GM18508 (cell line): ENCODE measurements around the gene RPS6KA2.

ENCODE experiments used
- ATAC-seq: cut with Tn5 transposase; IDR thresholded peaks from one replicate; pipeline ENCODE4 v1.9.1; 2021; ENCODE audit warnings: moderate number of reproducible peaks; ENCODE audit not compliant: insufficient read depth, unreplicated experiment

RPS6KA2 gene

GRCh38 chr6:166580076-166581050, 46.7 kb downstream of the RPS6KA2 start:
- ATAC-seq: no peak

- no peak for ATAC-seq
Observed at GRCh38 chr6:166579237-166579850, 47.7 kb downstream of the RPS6KA2 start.

GRCh38 chr6:166578536-166579236, 48.4 kb downstream of the RPS6KA2 start:
- no peak for ATAC-seq

GRCh38 chr6:166575205-166575604, 51.8 kb downstream of the RPS6KA2 start:
- ATAC-seq: no peak

- ATAC-seq: no peak
Observed at GRCh38 chr6:166573511-166574216, 53.4 kb downstream of the RPS6KA2 start.

- ATAC-seq: no peak
Observed at GRCh38 chr6:166572370-166573261, 54.4 kb downstream of the RPS6KA2 start.

DNA sequence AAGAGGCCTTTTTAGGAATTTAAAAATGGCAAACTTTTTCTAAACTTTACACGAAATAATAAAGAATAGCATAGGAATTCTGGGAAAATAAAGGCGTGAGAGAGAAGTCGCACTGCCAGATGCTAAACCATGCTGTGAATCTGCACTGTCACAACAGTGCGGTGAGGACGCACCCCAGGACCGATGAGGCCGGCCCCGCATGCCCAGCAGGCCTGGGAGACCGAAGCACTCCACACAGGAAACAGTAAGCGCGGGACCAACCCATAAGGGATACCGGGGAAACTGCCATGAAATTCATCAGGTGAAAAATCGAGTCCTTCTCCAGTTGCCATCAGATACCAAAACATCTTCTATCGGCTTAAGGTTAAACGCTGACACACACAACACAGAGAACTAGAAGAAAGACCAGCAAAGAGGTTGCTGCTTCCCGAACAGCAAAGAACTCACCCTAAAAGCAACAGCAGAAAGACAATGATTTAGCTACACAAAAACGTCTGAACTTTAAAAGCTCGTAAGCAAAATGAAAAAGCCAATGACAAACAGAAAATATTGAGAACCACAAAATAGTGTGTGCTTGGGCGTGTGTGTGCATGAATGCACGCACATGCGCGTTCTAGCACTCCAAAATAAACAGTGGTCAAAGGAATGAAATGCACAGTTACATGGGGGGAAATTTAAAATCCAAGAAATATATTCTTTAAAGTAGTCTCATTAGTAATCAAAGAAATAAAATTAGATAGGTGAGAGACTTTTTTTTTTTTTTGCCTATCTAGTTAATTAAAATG, 55.9 kb downstream of the RPS6KA2 start:
- no peak for ATAC-seq

GRCh38 chr6:166569206-166569605, 57.8 kb downstream of the RPS6KA2 start:
- no peak for ATAC-seq

DNA sequence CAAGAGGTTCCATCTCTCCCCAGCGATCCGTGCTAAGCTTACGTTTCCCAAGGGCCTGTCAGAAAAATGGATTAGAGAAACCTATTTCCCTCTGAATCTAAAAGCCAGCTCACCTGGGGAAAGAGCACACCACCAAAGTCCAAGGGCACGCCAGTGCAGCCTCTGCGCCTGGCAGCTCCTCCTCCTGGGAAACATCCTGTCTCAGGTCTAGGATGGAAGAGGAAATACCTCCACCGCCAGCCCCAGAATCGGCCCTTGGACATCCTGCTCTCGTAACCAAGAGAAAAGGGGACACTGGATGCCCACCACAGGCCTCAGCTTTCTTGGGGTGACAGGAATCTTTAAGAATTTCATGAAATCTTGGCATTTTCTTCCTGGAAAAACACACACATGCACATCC, 59.2 kb downstream of the RPS6KA2 start:
- no peak for ATAC-seq

GRCh38 chr6:166567107-166567506, 59.9 kb downstream of the RPS6KA2 start:
- ATAC-seq: no peak

GRCh38 chr6:166566026-166567011, 60.7 kb downstream of the RPS6KA2 start:
- no peak for ATAC-seq

GRCh38 chr6:166565084-166565967, 61.7 kb downstream of the RPS6KA2 start:
- no peak for ATAC-seq

DNA sequence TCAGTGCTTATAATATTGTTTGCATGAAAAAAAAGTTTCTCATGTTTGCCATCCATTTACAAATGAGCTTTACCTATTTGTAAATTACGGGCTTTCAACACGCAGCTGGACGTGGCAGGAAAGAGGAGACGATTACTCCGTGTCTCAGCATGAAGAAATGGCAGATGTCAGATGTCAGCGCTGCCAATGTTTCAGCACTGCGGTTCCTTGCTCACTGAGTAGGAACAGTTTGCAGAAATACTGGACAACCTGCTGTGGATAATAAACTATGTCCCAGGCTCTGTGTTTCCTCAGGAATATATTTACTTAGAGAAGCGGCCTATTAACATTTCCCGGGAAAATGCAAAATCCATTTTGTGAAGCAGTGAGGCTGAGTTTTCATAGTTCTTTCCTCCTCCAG, 63.2 kb downstream of the RPS6KA2 start:
- no peak for ATAC-seq

DNA sequence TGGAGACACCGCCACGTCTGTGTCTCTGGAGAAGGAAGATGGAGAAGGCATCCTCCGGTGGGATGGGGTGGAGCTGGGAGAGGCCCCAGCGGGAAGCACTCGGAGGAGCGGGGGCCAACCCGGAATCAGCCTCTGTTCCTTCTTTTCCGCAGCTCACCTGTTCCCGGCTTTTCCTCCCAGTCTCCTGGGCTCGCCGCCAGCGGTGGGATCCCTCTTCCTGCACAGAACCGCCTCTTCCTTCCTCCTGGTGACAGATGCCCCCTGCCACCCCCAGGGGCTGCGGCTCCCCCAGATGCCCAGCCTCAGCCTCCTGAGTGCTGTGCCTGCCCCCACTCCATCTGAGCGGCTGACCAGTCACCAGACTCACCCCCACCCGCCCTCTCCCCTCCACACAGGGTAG, 63.9 kb downstream of the RPS6KA2 start:
- no peak for ATAC-seq

DNA sequence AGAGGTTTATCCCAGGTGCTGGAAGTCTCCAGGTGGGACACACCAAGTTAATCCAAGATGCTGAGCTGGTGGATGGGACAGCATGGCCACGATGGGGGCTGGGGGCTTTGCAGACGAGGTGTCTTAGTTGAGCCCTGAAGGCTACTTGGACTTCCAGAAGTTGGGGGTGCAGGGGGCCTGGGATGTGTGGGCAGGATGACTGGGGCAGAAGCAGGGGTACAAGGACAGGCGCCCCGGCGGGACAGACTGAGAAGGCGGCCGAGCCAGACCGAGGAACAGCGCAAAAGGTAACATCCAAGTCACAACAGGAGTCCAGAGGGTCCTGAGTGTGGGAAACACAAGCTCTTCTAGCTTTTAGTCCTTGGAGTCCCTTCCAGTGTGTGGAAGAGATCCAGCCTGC, 64.3 kb downstream of the RPS6KA2 start:
- ATAC-seq: no peak

GRCh38 chr6:166561771-166562359, 65.2 kb downstream of the RPS6KA2 start:
- ATAC-seq: no peak
